ENCODE results near the gene THSD7B. TPM values are rescaled to one million over a fixed set of nuclear protein-coding genes. Genes with fewer than 3 reads are reported as not detected.

Gene THSD7B
- total and polyA plus RNA-seq, 2 donors: 0.50 to 4.2 TPM

DNA sequence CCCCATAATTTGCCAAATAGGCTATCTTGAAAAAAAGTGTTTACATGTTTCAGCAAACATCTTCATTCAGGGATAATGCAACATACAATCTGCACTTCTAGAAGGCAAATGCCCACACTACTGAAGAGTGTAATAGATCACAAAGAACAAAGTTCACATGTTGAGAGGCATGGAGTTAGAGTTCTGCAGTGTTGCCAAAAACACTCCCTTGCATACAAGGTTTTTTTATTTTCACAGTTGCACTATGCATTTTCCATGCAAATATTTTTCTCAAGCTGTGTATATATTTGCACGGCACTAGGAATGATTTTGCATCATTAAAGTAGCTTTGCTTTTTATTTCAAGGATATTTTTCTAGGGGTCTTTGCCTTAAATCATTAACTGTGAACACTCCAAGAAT, 409.9 kb downstream of the THSD7B start:
- Histone ChIP-seq H3K4me3 (ENCODE audit: low read length in 2 of 2) (no peak overlapping the region), H3K27me3 (ENCODE audit: control insufficient read depth in 2 of 2, insufficient read depth in 1 of 2, low read length in 1 of 2) (no peaks in the 10 kb centered on the region), H3K9me3 (ENCODE audit: control insufficient read depth in 2 of 2, insufficient read depth in 1 of 2, low read length in 1 of 2) (no peaks in the 10 kb centered on the region), H3K4me1 (ENCODE audit: control insufficient read depth in 2 of 2, insufficient read depth in 2 of 2, low read length in 2 of 2) (no peaks in the 10 kb centered on the region), H3K36me3 (ENCODE audit: control insufficient read depth in 2 of 2, insufficient read depth in 2 of 2, low read length in 1 of 2) (no peaks in the 10 kb centered on the region), H3K27ac (ENCODE audit: low read depth in 1 of 2, low read length in 1 of 2) (no peak overlapping the region)
- WGBS: 92% methylated on average over 1 of the region's 1 CpG
- DNase-seq (ENCODE audit: low read depth in 6 of 9, low spot score in 9 of 9): no peak

DNA sequence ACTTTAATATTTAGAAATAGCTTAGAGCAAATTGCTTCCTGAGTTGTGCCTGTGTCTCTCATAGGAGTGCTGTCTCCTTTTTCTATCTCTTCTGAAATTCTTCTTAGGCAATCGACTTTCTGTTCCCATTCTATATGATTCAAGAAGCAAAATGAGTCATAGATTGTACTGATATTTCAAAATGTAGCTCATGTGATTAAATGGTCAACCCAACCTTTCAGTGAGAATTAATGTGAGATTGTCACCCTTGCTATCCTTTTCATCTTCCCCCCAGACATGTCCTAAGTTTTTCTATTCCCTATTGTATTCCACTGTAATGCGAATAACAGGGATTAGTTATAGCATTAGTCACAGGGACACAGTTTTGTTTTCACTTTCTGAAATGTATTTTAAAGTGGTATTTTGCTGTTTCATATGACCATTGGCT, 413.6 kb downstream of the THSD7B start:
- Histone ChIP-seq H3K27me3 (ENCODE audit: control insufficient read depth in 2 of 2, insufficient read depth in 1 of 2, low read length in 1 of 2) (no peaks in the 10 kb centered on the region), H3K9me3 (ENCODE audit: control insufficient read depth in 2 of 2, insufficient read depth in 1 of 2, low read length in 1 of 2) (no peaks in the 10 kb centered on the region), H3K4me1 (ENCODE audit: control insufficient read depth in 2 of 2, insufficient read depth in 2 of 2, low read length in 2 of 2) (no peaks in the 10 kb centered on the region), H3K36me3 (ENCODE audit: control insufficient read depth in 2 of 2, insufficient read depth in 2 of 2, low read length in 1 of 2) (no peaks in the 10 kb centered on the region), H3K27ac (ENCODE audit: low read depth in 1 of 2, low read length in 1 of 2) (no peak overlapping the region), H3K4me3 (ENCODE audit: low read length in 2 of 2) (no peak overlapping the region)
- WGBS: 80% methylated on average over 2 of the region's 2 CpGs
- no peak for DNase-seq (ENCODE audit: low read depth in 6 of 9, low spot score in 9 of 9)

DNA sequence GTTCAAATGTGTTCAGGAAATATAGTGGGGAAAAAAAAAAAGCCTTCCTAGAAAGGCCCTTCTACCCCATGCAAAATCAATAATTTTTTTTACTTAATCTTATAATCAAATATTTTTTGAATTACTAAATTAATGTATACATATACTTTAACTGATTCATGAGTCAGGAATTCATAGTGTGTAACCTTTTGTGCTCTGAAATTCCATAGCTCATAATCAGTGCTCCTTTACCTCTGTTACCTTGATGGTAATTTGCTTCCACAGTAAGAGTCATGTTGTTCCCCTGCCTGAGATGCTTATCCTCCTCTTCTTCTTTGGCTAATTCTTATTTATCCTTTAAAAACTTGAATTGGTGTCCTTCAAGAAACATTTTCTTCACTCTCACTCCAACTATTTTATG, 414.2 kb downstream of the THSD7B start:
- no peaks in the 10 kb centered on the region for H3K27me3 ChIP-seq (ENCODE audit: control insufficient read depth in 2 of 2, insufficient read depth in 1 of 2, low read length in 1 of 2)
- no peaks in the 10 kb centered on the region for H3K9me3 ChIP-seq (ENCODE audit: control insufficient read depth in 2 of 2, insufficient read depth in 1 of 2, low read length in 1 of 2)
- H3K4me1 ChIP-seq (ENCODE audit: control insufficient read depth in 2 of 2, insufficient read depth in 2 of 2, low read length in 2 of 2): no peaks in the 10 kb centered on the region
- H3K27ac ChIP-seq (ENCODE audit: low read depth in 1 of 2, low read length in 1 of 2): no peak overlapping the region
- no peak for DNase-seq (ENCODE audit: low read depth in 6 of 9, low spot score in 9 of 9)
- no peak overlapping the region for H3K4me3 ChIP-seq (ENCODE audit: low read length in 2 of 2)
- no peaks in the 10 kb centered on the region for H3K36me3 ChIP-seq (ENCODE audit: control insufficient read depth in 2 of 2, insufficient read depth in 2 of 2, low read length in 1 of 2)

DNA sequence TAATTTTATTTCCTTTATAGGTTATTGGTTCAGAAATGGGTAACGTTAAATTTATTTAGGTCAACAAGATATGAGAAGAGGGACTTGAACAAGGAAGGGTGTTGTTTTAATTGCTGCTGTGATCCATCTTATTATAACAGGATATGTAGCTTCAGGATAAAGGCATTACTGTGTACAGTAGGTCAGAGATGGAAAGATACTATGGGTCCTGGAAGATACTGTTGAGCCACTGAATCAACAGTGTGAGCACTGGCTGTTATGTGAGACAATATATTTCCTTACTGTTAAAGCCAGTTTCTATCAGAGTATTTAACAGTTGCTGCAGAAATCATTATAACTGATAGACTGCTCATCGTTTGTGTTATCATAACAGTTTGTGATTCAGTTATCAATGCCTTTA, 414.7 kb downstream of the THSD7B start:
- Histone ChIP-seq H3K4me3 (ENCODE audit: low read length in 2 of 2) (no peak overlapping the region), H3K36me3 (ENCODE audit: control insufficient read depth in 2 of 2, insufficient read depth in 2 of 2, low read length in 1 of 2) (no peaks in the 10 kb centered on the region), H3K4me1 (ENCODE audit: control insufficient read depth in 2 of 2, insufficient read depth in 2 of 2, low read length in 2 of 2) (no peaks in the 10 kb centered on the region), H3K27ac (ENCODE audit: low read depth in 1 of 2, low read length in 1 of 2) (no peak overlapping the region), H3K27me3 (ENCODE audit: control insufficient read depth in 2 of 2, insufficient read depth in 1 of 2, low read length in 1 of 2) (no peaks in the 10 kb centered on the region), H3K9me3 (ENCODE audit: control insufficient read depth in 2 of 2, insufficient read depth in 1 of 2, low read length in 1 of 2) (no peaks in the 10 kb centered on the region)
- WGBS: 97% methylated on average over 2 of the region's 2 CpGs
- DNase-seq (ENCODE audit: low read depth in 6 of 9, low spot score in 9 of 9): no peak

DNA sequence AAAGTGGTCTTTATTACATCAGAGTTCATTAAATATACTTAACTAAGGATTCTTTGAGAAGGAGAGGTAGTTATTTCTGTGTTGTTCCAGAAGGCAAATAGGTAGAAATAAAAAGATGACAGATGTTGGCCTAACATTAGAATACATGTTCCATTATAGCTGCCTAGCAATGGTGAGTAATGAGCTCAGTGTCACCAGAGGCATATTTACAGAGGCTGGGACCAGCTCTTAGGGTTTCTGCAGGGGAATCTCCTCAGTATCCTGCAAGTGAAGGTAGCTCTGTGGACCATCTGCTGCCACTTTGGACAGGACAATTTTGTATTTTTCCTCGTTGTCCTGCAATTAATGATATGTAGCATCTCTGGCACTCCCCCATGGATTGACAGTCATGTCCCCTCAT, 416.0 kb downstream of the THSD7B start:
- Histone ChIP-seq H3K4me3 (ENCODE audit: low read length in 2 of 2) (no peak overlapping the region), H3K27ac (ENCODE audit: low read depth in 1 of 2, low read length in 1 of 2) (no peak overlapping the region), H3K27me3 (ENCODE audit: control insufficient read depth in 2 of 2, insufficient read depth in 1 of 2, low read length in 1 of 2) (no peaks in the 10 kb centered on the region), H3K4me1 (ENCODE audit: control insufficient read depth in 2 of 2, insufficient read depth in 2 of 2, low read length in 2 of 2) (no peaks in the 10 kb centered on the region), H3K9me3 (ENCODE audit: control insufficient read depth in 2 of 2, insufficient read depth in 1 of 2, low read length in 1 of 2) (no peaks in the 10 kb centered on the region), H3K36me3 (ENCODE audit: control insufficient read depth in 2 of 2, insufficient read depth in 2 of 2, low read length in 1 of 2) (no peaks in the 10 kb centered on the region)
- no peak for DNase-seq (ENCODE audit: low read depth in 6 of 9, low spot score in 9 of 9)
- 76% methylated on average over 1 of the region's 1 CpG for WGBS

DNA sequence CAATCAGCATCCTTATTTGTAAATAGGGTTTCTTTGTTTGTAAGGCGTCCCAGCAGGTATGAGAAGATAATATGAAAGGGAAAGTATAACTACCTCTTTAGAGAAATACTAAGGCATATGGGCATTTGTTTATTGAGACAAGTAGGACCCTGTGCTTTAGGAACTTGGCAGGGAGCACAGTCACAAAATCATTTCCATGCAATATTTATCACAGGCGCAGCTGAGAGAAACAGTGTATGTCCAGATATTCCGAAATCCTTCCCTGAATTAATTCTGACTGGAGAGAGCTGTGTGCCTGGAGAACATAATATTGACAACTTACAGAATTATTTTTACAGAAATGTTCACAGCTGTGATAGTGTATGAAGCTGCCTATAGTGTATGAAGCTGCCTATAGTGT, 416.7 kb downstream of the THSD7B start:
- Histone ChIP-seq H3K27me3 (ENCODE audit: control insufficient read depth in 2 of 2, insufficient read depth in 1 of 2, low read length in 1 of 2) (no peaks in the 10 kb centered on the region), H3K4me1 (ENCODE audit: control insufficient read depth in 2 of 2, insufficient read depth in 2 of 2, low read length in 2 of 2) (no peaks in the 10 kb centered on the region), H3K4me3 (ENCODE audit: low read length in 2 of 2) (no peak overlapping the region), H3K9me3 (ENCODE audit: control insufficient read depth in 2 of 2, insufficient read depth in 1 of 2, low read length in 1 of 2) (no peaks in the 10 kb centered on the region), H3K27ac (ENCODE audit: low read depth in 1 of 2, low read length in 1 of 2) (no peak overlapping the region), H3K36me3 (ENCODE audit: control insufficient read depth in 2 of 2, insufficient read depth in 2 of 2, low read length in 1 of 2) (no peaks in the 10 kb centered on the region)
- no peak for DNase-seq (ENCODE audit: low read depth in 6 of 9, low spot score in 9 of 9)
- WGBS: 80% methylated on average over 3 of the region's 3 CpGs

DNA sequence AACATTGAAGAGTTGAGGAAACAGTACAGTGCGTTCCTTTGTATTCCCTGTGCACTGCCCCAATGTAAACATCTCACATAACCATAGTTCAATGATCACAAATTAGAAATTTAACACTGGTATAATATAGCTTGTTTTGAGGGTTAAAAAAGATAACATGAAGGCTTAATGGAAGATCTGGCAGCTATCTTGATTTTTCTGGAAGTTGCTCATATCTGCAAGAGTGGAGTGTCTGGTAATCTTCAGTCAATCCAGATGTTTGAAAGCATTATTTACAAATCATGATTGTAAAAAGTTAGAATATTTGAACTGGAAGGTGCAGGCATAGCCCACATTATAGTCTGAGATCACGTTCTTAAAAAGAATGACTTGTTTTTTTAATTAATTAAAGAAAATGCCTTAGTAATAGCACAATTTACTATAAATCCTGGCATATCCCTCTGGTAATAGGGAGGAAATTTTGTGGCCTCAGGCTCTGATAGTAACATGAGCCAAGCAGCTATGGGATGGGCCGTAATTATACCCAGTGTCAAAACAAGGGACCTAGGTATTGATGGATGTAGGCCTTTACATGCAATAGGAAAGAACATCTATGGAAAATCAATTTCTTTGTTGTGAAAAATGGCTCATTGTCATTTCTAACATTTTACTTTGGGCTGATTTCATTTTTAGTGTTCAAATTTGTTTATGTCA, 418.0 kb downstream of the THSD7B start:
- Histone ChIP-seq H3K27ac (ENCODE audit: low read depth in 1 of 2, low read length in 1 of 2) (no peak overlapping the region), H3K36me3 (ENCODE audit: control insufficient read depth in 2 of 2, insufficient read depth in 2 of 2, low read length in 1 of 2) (no peaks in the 10 kb centered on the region), H3K4me1 (ENCODE audit: control insufficient read depth in 2 of 2, insufficient read depth in 2 of 2, low read length in 2 of 2) (no peaks in the 10 kb centered on the region), H3K4me3 (ENCODE audit: low read length in 2 of 2) (no peak overlapping the region), H3K9me3 (ENCODE audit: control insufficient read depth in 2 of 2, insufficient read depth in 1 of 2, low read length in 1 of 2) (no peaks in the 10 kb centered on the region), H3K27me3 (ENCODE audit: control insufficient read depth in 2 of 2, insufficient read depth in 1 of 2, low read length in 1 of 2) (no peaks in the 10 kb centered on the region)
- no peak for DNase-seq (ENCODE audit: low read depth in 6 of 9, low spot score in 9 of 9)
- WGBS: 92% methylated on average over 3 of the region's 3 CpGs

DNA sequence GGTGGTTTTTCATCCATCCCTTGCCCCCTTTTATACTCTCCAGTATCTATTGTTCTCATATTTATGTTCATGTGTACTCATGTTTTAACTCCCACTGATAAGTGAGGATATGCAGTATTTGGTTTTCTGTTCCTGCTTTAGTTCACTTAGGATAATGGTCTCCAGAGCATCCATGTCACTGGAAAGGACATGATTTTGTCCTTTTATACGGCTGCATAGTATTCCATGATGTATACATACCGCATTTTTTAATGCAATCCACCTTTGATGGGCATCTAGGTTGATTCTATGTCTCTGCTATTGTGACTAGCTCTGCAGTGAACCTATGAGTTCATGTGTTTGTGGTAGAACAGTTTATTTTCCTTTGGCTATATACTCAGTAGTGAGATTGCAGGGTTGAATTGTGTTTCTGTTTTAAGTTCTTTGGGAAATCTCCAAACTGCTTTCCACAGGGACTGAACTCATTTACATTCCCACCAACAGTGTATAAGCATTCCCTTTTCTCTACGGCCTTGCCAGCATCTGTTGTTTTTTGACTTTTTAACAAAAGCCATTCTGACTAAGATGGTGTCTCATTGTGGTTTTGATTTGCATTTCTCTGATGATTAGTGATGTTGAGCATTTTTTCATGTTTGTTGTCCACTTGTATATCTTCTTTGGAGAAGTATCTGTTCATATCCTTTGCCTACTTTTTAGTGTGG, 420.2 kb downstream of the THSD7B start:
- 94% methylated on average over 3 of the region's 3 CpGs for WGBS
- Histone ChIP-seq H3K9me3 (ENCODE audit: control insufficient read depth in 2 of 2, insufficient read depth in 1 of 2, low read length in 1 of 2) (no peaks in the 10 kb centered on the region), H3K27ac (ENCODE audit: low read depth in 1 of 2, low read length in 1 of 2) (no peak overlapping the region), H3K4me1 (ENCODE audit: control insufficient read depth in 2 of 2, insufficient read depth in 2 of 2, low read length in 2 of 2) (no peaks in the 10 kb centered on the region), H3K27me3 (ENCODE audit: control insufficient read depth in 2 of 2, insufficient read depth in 1 of 2, low read length in 1 of 2) (no peaks in the 10 kb centered on the region), H3K36me3 (ENCODE audit: control insufficient read depth in 2 of 2, insufficient read depth in 2 of 2, low read length in 1 of 2) (no peaks in the 10 kb centered on the region), H3K4me3 (ENCODE audit: low read length in 2 of 2) (no peak overlapping the region)
- no peak for DNase-seq (ENCODE audit: low read depth in 6 of 9, low spot score in 9 of 9)

DNA sequence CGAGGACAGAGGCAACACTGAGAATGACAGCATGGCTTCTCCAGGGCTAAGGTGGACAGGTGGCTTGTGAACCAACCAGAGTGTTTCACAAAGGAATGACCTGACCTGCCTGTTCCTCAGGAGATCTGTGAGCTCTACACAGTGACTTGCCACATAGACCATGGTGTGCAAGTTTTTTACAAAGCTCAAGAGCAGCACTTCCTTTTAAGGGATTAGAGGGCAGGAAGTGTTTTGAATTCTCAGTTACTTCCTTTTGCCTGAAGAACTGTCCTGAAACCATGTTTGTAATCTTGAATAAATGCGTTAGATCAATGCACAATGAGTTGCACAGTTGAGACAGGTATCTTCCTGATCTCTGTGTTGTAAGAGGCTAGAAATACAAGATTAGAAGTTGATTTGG, 421.9 kb downstream of the THSD7B start:
- 84% methylated on average over 2 of the region's 2 CpGs for WGBS
- Histone ChIP-seq H3K36me3 (ENCODE audit: control insufficient read depth in 2 of 2, insufficient read depth in 2 of 2, low read length in 1 of 2) (no peaks in the 10 kb centered on the region), H3K27ac (ENCODE audit: low read depth in 1 of 2, low read length in 1 of 2) (no peak overlapping the region), H3K4me1 (ENCODE audit: control insufficient read depth in 2 of 2, insufficient read depth in 2 of 2, low read length in 2 of 2) (no peaks in the 10 kb centered on the region), H3K27me3 (ENCODE audit: control insufficient read depth in 2 of 2, insufficient read depth in 1 of 2, low read length in 1 of 2) (no peaks in the 10 kb centered on the region), H3K4me3 (ENCODE audit: low read length in 2 of 2) (no peak overlapping the region), H3K9me3 (ENCODE audit: control insufficient read depth in 2 of 2, insufficient read depth in 1 of 2, low read length in 1 of 2) (no peaks in the 10 kb centered on the region)
- no peak for DNase-seq (ENCODE audit: low read depth in 6 of 9, low spot score in 9 of 9)

Measured in thymus (tissue), 11 donors.